GM12873 (cell line): ENCODE results near the gene CHTOP.

Experiments
- CTCF ChIP-seq: IDR thresholded peaks from 2 replicates; pipeline ENCODE4 v1.5.1; 2012; ENCODE audit warnings: low read depth, mild to moderate bottlenecking, moderate library complexity, low read length, control low read depth; ENCODE audit not compliant: insufficient read depth; ENCODE audit errors: missing control alignments

Gene CHTOP

GRCh38 chr1:153638261-153638660, 4.4 kb downstream of the CHTOP start:
- TF ChIP-seq CTCF = no peak

- TF ChIP-seq CTCF = no peak
Measured at GRCh38 chr1:153639280-153639679, 5.4 kb downstream of the CHTOP start.

- no peak for TF ChIP-seq CTCF
Measured at GRCh38 chr1:153640861-153641260, 7.0 kb downstream of the CHTOP start.

GRCh38 chr1:153642161-153642560, 8.3 kb downstream of the CHTOP start:
- no peak for TF ChIP-seq CTCF

- no peak for TF ChIP-seq CTCF
Measured at GRCh38 chr1:153643100-153643499, 9.2 kb downstream of the CHTOP start.

GRCh38 chr1:153643816-153644215, 9.9 kb downstream of the CHTOP start:
- TF ChIP-seq CTCF = no peak

GRCh38 chr1:153646672-153647345, 12.9 kb downstream of the CHTOP start:
- no peak for TF ChIP-seq CTCF
